Nephron (organoid): Measurements from ENCODE around the gene BRCC3.
A peak's percentile ranks its signal among the peaks of the same experiment; 100 is the strongest.

Experiments
- H3K27ac Mint-ChIP-seq, 3 experiments: 2 replicates each; pipeline ENCODE4 v1.8.0; 2020; ENCODE audit warnings: mixed read lengths in 3 of 3, mild to moderate bottlenecking in 2 of 3, moderate library complexity in 1 of 3
- H3K27me3 Mint-ChIP-seq: 2 replicates; pipeline ENCODE4 v1.8.0; 2021; ENCODE audit warnings: low read depth, mild to moderate bottlenecking, moderate library complexity, mixed read lengths
- H3K36me3 Mint-ChIP-seq: 2 replicates; pipeline ENCODE4 v1.8.0; 2020; ENCODE audit warnings: low read depth, mixed read lengths
- H3K4me1 Mint-ChIP-seq: 2 replicates; pipeline ENCODE4 v1.8.0; 2020; ENCODE audit warnings: mixed read lengths
- H3K4me3 Mint-ChIP-seq, 3 experiments: 2 replicates each; pipeline ENCODE4 v1.8.0; 2020; ENCODE audit warnings: mild to moderate bottlenecking in 3 of 3, mixed read lengths in 3 of 3, moderate library complexity in 2 of 3
- H3K9me3 Mint-ChIP-seq: 2 replicates; pipeline ENCODE4 v1.8.0; 2020; ENCODE audit warnings: mixed read lengths
- TF ChIP-seq, protein P1 (sequence below), 3 experiments: fragments of 200-600 bp; sonication (generic); IDR thresholded peaks; one replicate each; pipeline ENCODE4 v1.5.0; 2021; ENCODE audit warnings: antibody characterized with exemption in 3 of 3; ENCODE audit not compliant: unreplicated experiment in 3 of 3

Gene BRCC3

DNA sequence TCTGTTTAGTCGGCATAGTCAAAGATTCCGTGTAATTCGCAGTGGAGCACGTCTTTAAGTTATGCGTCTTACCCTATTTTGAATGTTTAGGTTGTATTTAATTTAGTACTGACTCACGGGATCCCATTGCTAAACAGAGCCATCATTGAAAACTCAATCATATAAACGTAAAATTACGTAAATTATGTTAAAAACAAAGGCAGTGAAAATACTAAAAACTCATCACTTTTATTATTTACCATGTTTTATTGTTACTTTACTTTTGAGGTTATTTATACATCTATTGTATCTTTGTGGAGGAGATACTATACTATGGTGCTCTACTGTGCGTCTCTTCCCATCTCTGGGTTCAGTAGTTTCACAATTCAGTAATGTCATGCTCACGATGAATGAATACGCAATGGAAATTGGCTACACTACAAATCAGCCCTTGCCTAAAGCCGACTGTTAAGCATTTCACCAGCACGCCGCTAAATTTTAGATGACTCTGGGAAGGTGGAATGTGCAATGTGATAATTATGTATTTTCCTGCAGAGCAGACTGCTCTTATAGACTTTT, 43.7 kb upstream of the BRCC3 start:
- no peaks in the 10 kb centered on the region for H3K27me3 Mint-ChIP-seq
- peaks cover 7% of the 10 kb centered on the region for H3K4me1 Mint-ChIP-seq
- H3K4me3 Mint-ChIP-seq: peak overlapping the region; percentile 86 to 95 (median 95)
- TF ChIP-seq, protein P1, sequence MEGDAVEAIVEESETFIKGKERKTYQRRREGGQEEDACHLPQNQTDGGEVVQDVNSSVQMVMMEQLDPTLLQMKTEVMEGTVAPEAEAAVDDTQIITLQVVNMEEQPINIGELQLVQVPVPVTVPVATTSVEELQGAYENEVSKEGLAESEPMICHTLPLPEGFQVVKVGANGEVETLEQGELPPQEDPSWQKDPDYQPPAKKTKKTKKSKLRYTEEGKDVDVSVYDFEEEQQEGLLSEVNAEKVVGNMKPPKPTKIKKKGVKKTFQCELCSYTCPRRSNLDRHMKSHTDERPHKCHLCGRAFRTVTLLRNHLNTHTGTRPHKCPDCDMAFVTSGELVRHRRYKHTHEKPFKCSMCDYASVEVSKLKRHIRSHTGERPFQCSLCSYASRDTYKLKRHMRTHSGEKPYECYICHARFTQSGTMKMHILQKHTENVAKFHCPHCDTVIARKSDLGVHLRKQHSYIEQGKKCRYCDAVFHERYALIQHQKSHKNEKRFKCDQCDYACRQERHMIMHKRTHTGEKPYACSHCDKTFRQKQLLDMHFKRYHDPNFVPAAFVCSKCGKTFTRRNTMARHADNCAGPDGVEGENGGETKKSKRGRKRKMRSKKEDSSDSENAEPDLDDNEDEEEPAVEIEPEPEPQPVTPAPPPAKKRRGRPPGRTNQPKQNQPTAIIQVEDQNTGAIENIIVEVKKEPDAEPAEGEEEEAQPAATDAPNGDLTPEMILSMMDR (IDR thresholded peaks at IDR 0.05; ENCODE audit: unreplicated experiment in 3 of 3): no peak
- H3K36me3 Mint-ChIP-seq: peaks cover 4% of the 10 kb centered on the region
- H3K27ac Mint-ChIP-seq: peak overlapping the region; percentile 95 to 99 (median 98)
- peaks cover 11% of the 10 kb centered on the region for H3K9me3 Mint-ChIP-seq

DNA sequence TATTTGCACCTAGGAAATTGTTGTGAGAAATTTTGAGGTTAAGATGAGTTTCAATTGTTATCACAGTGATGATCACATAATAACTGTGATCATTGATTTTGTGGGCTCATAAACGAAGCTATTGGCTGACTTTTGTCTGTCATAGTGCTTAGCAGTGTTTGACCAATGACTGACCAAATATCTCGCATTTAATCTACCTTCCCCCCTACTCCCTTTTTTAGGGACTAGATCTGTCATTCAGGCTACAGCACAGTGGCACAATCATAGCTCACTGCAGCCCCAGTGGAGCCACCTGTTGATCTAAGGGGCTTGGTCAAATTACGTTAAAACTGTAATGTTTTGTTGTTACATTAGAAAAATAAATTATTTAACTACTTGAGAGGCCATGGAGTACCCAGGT, 43.2 kb upstream of the BRCC3 start:
- H3K4me3 Mint-ChIP-seq: peak overlapping the region; percentile 86 to 95 (median 95)
- peaks cover 4% of the 10 kb centered on the region for H3K36me3 Mint-ChIP-seq
- H3K9me3 Mint-ChIP-seq: peaks cover 11% of the 10 kb centered on the region
- H3K27me3 Mint-ChIP-seq: no peaks in the 10 kb centered on the region
- H3K27ac Mint-ChIP-seq: peak overlapping the region; percentile 95 to 99 (median 98)
- TF ChIP-seq, protein P1 (IDR thresholded peaks at IDR 0.05; ENCODE audit: unreplicated experiment in 3 of 3): no peak
- peaks cover 7% of the 10 kb centered on the region for H3K4me1 Mint-ChIP-seq

DNA sequence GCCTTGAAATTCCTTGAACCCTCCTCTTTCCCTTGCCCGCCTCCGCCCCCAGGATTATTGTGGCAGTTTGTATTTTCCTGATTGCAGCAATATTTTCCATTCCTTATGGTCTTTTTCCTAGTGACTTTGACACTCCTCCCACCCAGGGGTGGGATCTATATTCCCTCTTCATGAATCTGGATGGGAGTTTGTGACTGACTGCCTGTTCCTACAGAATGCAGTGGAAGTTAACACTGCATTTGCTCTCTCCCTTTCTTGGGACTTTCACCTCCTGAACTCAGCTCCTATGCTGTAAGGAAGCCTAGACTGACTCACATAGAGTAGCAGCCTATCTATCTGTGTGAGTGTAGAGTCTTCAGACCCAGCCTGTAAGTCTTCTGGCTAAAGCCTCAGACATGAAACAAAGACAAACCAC, 42.4 kb upstream of the BRCC3 start:
- H3K9me3 Mint-ChIP-seq: peaks cover 11% of the 10 kb centered on the region
- H3K27me3 Mint-ChIP-seq: no peaks in the 10 kb centered on the region
- H3K4me3 Mint-ChIP-seq: peak overlapping the region; percentile 82 to 95 (median 86)
- TF ChIP-seq, protein P1 (IDR thresholded peaks at IDR 0.05; ENCODE audit: unreplicated experiment in 3 of 3): no peak
- peak overlapping the region; percentile 66 to 99 (median 95) for H3K27ac Mint-ChIP-seq
- H3K36me3 Mint-ChIP-seq: peaks cover 4% of the 10 kb centered on the region
- H3K4me1 Mint-ChIP-seq: peaks cover 7% of the 10 kb centered on the region

DNA sequence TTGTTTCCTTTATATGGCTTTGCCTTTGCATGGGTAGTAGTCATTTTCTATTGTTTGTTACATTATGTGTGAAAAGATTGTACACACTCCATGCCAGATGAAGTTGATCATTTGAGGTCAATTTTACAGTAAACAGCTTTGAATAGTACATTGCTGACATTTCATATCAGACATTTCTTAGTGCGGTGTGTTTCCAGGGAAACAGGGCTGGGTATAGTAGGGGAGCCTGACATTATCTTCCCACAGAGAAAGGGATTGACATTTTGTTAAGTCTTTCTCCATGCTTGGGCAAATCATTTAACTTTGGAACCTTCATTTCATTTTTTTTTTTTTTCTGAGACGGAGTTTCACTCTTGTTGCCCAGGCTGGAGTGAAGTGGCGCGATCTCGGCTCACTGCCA, 39.7 kb upstream of the BRCC3 start:
- H3K27me3 Mint-ChIP-seq: no peaks in the 10 kb centered on the region
- peaks cover 31% of the 10 kb centered on the region for H3K9me3 Mint-ChIP-seq
- no peak overlapping the region for H3K27ac Mint-ChIP-seq
- TF ChIP-seq, protein P1 (IDR thresholded peaks at IDR 0.05; ENCODE audit: unreplicated experiment in 3 of 3): no peak
- peaks cover 7% of the 10 kb centered on the region for H3K4me1 Mint-ChIP-seq
- peaks cover 31% of the 10 kb centered on the region for H3K36me3 Mint-ChIP-seq
- H3K4me3 Mint-ChIP-seq: no peak overlapping the region

DNA sequence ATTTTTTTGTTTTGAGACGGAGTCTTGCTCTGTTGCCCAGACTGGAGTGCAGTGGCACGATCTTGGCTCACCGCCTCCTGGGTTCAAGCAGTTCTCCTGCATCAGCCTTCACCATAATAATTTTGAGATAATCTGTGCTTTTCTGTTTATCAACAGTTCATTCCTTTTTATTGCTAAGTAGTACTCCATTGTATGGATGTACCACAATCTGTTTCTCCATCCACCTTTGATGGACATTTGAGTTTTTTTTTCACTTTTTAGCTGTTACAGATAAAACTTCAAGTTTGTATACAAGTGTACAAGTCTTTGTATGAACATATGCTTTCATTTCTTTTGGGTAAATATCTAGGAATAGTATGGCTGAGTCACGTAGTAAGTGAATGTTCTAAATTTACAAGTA, 35.6 kb upstream of the BRCC3 start:
- no peaks in the 10 kb centered on the region for H3K4me1 Mint-ChIP-seq
- no peak overlapping the region for H3K27ac Mint-ChIP-seq
- H3K9me3 Mint-ChIP-seq: peaks cover 47% of the 10 kb centered on the region
- H3K27me3 Mint-ChIP-seq: no peaks in the 10 kb centered on the region
- H3K4me3 Mint-ChIP-seq: no peak overlapping the region
- TF ChIP-seq, protein P1 (IDR thresholded peaks at IDR 0.05; ENCODE audit: unreplicated experiment in 3 of 3): no peak
- peaks cover 66% of the 10 kb centered on the region for H3K36me3 Mint-ChIP-seq

DNA sequence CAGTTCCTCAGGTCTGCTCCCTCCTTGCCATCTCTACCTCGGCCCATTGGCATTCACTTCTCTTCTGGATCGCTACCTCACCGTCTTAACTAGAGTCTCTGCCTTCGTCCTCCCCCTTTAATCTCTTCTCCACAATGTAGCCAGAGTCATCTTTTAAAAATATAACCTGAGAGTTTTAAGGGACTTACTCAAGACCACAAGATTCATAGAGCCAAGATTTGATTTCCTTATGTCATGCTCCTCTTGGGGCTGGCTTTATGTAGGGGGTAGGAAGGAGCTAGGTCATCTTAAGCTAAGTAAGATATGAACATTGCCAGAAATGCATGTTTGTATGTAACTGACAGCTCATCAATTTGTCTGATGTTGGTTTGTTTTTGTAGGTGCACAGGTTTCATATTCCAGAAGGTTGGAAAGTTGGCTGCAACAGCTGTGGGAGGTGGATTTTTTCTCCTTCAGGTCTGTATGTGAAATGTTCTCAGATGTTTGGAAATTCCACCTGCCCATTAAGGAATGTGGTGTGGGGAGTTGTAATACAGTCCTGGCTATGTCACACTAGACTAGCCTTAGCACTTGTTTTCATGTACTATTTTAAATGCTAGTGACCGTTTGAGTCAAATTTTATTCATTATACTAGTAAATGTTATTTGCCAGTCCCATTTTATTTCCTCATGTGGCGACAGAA, 25.0 kb upstream of the BRCC3 start:
- Mint-ChIP-seq H3K4me3 (no peak overlapping the region), H3K9me3 (peaks cover 2% of the 10 kb centered on the region), H3K27ac (no peak overlapping the region), H3K4me1 (peaks cover 4% of the 10 kb centered on the region), H3K36me3 (peaks cover 11% of the 10 kb centered on the region), H3K27me3 (no peaks in the 10 kb centered on the region)
- TF ChIP-seq, protein P1 (IDR thresholded peaks at IDR 0.05; ENCODE audit: unreplicated experiment in 3 of 3): no peak
